ENCODE measurements around the gene STAB2.

Gene STAB2

DNA sequence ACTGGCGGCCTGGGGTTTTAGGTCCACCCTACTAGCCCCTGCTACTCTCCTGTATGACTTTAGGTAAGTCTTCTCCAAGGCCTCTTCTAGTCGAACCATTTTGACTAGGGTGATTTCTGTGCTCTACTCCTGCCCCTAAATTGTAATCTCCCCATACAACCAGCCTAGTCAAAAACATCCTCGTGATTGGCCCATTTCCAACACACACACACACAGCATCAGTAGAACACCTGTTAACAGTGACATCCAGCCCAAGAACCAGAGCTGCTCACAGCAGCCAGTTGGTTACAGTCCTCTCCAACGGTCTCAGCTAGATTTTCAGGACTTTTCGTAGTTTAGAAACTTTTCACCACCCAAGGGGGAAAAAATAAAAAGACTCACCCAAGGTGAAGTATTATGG is 223.0 kb downstream of the STAB2 start:
- no peak for DNase-seq

DNA sequence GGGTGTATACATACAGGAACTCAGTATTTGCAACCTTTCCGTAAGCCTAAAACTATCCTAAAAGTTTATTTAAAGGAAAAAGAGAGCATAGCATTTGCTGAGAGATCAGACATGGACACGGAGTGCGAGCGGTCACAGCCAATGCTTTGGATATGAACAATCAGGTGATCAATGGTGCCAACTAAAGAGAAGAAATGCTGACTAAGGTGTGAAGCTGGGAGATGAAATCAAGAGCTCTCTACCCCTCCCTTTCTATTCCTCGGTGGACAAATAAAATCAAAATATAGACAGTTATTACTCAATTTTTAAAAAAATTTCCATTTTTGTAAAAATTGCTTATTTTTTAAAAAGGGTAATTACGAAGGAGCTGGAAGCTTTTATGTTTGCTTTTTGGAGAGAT is 224.7 kb downstream of the STAB2 start:
- DNase-seq: no peak

DNA sequence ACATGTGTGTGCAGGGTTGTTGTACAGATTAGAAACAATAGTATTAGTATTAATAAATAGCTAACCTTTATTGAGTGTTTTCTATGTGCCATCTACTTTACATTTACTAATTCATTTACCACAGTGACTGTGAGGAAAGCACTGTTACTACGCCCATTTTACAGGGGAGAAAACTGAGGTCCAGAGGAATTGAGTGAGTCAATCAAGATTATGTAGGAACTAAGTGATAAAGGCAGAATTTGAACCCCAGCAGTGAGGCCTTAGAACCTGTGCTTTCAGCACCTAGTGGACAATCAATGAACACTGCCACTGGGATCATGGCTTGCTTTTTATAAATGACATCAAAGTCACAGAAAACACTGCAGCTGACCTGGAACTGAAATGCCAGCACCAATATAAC is 225.7 kb downstream of the STAB2 start:
- DNase-seq: no peak

DNA sequence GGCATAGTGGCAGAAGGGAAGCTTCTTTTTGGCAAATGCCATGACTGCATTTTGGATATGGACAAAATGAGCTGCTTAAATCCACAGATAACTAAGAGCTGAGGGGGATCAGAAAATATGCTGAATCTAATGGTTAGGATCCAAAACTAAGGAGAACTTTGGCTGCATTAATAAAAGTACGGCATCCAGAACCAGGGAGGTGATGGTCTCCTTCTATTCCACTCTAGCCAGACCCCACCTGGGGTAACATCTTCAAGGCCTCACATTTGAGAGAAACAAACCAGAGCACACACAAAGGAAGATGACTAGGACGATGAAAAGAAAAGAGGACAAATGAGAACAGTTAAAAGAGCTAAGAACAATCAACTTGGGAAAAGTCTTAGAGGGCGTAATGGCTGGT is 226.4 kb downstream of the STAB2 start:
- no peak for DNase-seq

DNA sequence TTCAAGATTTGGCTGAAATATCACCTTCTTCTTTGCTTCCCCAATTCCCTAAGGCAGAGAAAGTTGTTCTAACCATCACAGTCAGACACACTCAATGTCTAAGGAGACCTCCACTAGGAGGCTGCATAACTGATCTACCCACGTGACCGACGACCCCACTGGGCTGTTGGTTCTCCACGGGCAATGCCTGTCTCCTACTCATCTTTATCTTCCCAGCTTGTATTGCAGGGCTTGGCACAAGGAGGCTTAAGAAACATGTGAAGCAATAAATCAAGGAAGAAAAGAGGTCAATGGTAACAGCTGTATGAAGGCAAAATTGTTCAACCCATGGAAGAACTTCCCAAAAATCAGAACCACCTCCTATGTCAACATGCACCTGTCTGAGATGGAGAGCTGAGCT is 226.9 kb downstream of the STAB2 start:
- no peak for DNase-seq

DNA sequence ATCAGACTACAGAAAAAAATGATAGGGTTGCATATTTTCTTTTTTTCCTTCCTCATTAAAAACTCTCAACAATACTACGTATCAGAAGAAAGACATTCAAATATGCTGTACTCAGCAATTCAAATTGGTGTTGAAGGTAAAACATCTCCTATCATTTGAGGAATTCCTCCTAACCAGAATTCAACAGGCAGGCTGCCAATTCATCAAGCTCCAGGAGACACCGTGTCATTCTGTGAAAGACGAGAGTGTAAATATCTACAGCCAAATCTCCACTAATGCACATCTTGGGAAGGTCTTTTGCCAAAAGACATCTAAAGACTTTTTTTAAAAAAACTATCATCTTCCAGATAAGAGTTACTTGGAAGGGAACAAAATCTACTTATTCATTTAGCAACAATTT is 227.4 kb downstream of the STAB2 start:
- no peak for DNase-seq

All from NCI-H526 (cell line).